ENCODE results near the gene CHRM4. TPM values are rescaled to one million over a fixed set of nuclear protein-coding genes. Genes with fewer than 3 reads are reported as not detected.

Gene CHRM4
- total and polyA plus RNA-seq, 2 of the 13 experiments (the other 11 are each of a cell fraction or from before 2014, with no cell fraction given) = 0.13 to 0.21 TPM

DNA sequence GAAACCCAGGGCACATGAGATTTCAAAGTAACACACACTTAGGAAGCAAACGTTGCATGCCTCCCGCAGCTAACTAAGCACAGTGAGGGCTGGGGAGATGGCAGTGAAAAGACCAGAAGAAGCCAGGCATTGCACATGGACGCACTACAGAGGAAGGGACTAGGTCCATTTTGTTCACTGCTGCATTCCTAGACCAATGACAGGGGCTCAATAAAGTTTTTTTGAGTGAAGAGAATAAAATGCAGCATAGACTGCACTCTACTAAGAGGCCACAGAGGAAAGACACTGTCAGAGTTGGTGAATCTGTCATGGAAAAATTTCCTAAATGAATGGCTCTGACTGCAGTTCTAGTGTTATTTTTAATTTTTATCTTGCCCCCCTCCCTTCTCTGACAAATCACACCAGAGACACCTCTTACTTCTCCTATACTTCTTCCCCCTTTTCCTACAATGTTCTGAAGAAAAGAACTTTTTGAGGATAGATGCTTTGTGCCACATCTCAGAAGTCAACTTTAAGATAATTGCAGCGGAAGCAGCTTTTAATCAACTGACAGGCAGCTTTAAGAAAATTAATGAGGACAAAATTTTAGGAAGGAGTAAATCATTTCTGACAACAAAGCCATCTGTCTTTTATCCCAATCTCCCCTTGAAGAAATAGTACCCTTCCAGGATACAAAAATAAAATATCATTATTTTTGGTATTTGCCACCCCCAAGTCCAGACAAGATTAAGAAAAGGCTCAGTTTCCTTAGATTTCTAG is 34.8 kb upstream of the CHRM4 start (continued):
- TF ChIP-seq, protein P1, sequence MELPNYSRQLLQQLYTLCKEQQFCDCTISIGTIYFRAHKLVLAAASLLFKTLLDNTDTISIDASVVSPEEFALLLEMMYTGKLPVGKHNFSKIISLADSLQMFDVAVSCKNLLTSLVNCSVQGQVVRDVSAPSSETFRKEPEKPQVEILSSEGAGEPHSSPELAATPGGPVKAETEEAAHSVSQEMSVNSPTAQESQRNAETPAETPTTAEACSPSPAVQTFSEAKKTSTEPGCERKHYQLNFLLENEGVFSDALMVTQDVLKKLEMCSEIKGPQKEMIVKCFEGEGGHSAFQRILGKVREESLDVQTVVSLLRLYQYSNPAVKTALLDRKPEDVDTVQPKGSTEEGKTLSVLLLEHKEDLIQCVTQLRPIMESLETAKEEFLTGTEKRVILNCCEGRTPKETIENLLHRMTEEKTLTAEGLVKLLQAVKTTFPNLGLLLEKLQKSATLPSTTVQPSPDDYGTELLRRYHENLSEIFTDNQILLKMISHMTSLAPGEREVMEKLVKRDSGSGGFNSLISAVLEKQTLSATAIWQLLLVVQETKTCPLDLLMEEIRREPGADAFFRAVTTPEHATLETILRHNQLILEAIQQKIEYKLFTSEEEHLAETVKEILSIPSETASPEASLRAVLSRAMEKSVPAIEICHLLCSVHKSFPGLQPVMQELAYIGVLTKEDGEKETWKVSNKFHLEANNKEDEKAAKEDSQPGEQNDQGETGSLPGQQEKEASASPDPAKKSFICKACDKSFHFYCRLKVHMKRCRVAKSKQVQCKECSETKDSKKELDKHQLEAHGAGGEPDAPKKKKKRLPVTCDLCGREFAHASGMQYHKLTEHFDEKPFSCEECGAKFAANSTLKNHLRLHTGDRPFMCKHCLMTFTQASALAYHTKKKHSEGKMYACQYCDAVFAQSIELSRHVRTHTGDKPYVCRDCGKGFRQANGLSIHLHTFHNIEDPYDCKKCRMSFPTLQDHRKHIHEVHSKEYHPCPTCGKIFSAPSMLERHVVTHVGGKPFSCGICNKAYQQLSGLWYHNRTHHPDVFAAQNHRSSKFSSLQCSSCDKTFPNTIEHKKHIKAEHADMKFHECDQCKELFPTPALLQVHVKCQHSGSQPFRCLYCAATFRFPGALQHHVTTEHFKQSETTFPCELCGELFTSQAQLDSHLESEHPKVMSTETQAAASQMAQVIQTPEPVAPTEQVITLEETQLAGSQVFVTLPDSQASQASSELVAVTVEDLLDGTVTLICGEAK (IDR thresholded peaks at IDR 0.05) = no peak
- TF ChIP-seq, protein P1 (CRISPR knock-in tag; IDR thresholded peaks at IDR 0.05) = peak; percentile 81; the same call in 1 of the 2 replicates

DNA sequence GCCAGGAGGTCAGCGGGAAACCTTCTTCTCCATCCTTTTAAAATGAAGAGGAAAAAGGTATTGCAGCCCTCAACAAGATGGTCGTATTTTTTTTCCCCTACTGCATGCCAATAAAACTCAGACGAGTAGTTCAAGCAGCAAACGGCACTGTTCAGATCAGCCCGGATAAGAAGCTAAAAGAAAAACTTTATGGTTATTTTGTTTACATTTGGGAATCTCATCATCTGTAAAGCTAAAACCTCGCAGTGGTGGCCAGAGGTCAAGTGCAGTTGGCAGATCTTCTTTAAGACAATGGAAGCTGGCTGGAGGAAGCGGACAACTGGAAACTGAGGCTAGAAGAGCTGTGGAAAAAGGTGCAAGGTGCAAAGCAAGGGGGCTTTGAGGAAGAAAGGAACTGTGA is 31.0 kb upstream of the CHRM4 start:
- in situ Hi-C loops (cut with HindIII; ENCODE audit: extremely low pct_ligation_motif_present, low pct_unique_long_range_greater_than_20kb) = no loop called here
- no peak for TF ChIP-seq ZC3H4 (CRISPR knock-in tag; IDR thresholded peaks at IDR 0.05; ENCODE audit: borderline replicate concordance)
- TF ChIP-seq ZNF484 (CRISPR knock-in tag; IDR thresholded peaks at IDR 0.05; ENCODE audit: borderline replicate concordance, low read depth) = no peak
- TF ChIP-seq, protein P2, sequence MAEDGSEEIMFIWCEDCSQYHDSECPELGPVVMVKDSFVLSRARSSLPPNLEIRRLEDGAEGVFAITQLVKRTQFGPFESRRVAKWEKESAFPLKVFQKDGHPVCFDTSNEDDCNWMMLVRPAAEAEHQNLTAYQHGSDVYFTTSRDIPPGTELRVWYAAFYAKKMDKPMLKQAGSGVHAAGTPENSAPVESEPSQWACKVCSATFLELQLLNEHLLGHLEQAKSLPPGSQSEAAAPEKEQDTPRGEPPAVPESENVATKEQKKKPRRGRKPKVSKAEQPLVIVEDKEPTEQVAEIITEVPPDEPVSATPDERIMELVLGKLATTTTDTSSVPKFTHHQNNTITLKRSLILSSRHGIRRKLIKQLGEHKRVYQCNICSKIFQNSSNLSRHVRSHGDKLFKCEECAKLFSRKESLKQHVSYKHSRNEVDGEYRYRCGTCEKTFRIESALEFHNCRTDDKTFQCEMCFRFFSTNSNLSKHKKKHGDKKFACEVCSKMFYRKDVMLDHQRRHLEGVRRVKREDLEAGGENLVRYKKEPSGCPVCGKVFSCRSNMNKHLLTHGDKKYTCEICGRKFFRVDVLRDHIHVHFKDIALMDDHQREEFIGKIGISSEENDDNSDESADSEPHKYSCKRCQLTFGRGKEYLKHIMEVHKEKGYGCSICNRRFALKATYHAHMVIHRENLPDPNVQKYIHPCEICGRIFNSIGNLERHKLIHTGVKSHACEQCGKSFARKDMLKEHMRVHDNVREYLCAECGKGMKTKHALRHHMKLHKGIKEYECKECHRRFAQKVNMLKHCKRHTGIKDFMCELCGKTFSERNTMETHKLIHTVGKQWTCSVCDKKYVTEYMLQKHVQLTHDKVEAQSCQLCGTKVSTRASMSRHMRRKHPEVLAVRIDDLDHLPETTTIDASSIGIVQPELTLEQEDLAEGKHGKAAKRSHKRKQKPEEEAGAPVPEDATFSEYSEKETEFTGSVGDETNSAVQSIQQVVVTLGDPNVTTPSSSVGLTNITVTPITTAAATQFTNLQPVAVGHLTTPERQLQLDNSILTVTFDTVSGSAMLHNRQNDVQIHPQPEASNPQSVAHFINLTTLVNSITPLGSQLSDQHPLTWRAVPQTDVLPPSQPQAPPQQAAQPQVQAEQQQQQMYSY (CRISPR knock-in tag; IDR thresholded peaks at IDR 0.05) = no peak

More for the DNA sequence above, 31.0 kb upstream of the CHRM4 start:
- 95% methylated on average over 7 of the region's 7 CpGs for WGBS (ENCODE audit: low lambda C conversion rate)
- Histone ChIP-seq H3K79me2 (ENCODE audit: insufficient read depth, low read length) (no peaks in the 10 kb centered on the region), H3K4me2 (ENCODE audit: low read depth, low read length) (no peak overlapping the region), H3K36me3 (replicated peaks in 1 of 2; ENCODE audit: control insufficient read depth in 1 of 2, insufficient read depth in 2 of 2, low read length in 2 of 2) (peaks cover 27 to 53% of the 10 kb centered on the region in 2 experiments; a peak in 4 of 5 replicates), H3K4me1 (ENCODE audit: insufficient read depth, low read length) (peaks cover 13% of the 10 kb centered on the region; the same call in 1 of the 2 replicates), H3K4me3 (replicated peaks in 1 of 3; ENCODE audit: insufficient read depth in 1 of 3, low read depth in 2 of 3, low read length in 3 of 3) (no peak overlapping the region), H4K20me1 (ENCODE audit: insufficient read depth, low read length) (0 out of 2 replicates have a peak, but pooled peaks cover 2% of the 10 kb centered on the region), H3K9ac (ENCODE audit: insufficient read depth, low read depth, low read length) (no peak overlapping the region), H3K27ac (ENCODE audit: extremely low read length, insufficient read depth, low read length) (no peak overlapping the region), H3K27me3 (ENCODE audit: control insufficient read depth in 1 of 2, insufficient read depth in 2 of 2, low read length in 2 of 2) (no peaks in the 10 kb centered on the region), H3K9me3 (ENCODE audit: low read length) (no peaks in the 10 kb centered on the region), H2AFZ (ENCODE audit: low read length) (no peak overlapping the region)
- intact Hi-C loops (cut with micrococcal nuclease; ENCODE audit: unreplicated experiment) = no loop called here
- ATAC-seq (no peak), DNase-seq (ENCODE audit: low spot score) (no peak), FAIRE-seq (no peak)
- CTCF ChIA-PET (ENCODE audit: low intra/inter-chr PET ratio, low total read pairs) = no interaction called here
- POLR2A ChIA-PET = no interaction called here
- no TSS peak for BruUV-seq (replicated peaks)
